GM18870 (cell line): Measurements from ENCODE around the gene UBE3A.
"Not testable (repeated sequence)": the region's sequence is repeated elsewhere in the genome, so short reads cannot be mapped to it uniquely, and the experiment has no call there.

Experiments
- ATAC-seq: cut with Tn5 transposase; IDR thresholded peaks from one replicate; pipeline ENCODE4 v1.9.1; 2021; ENCODE audit warnings: moderate library complexity; ENCODE audit not compliant: unreplicated experiment

UBE3A gene

GRCh38 chr15:25438601-25439368, at the start of gene UBE3A:
Gene UBE3A, minus strand, starts transcription at chr15:25439024. Its CDS starts 29,917 bp downstream, at chr15:25409107.
- peak; percentile 54 for ATAC-seq

GRCh38 chr15:25487226-25487884, 48.5 kb upstream of the UBE3A start:
- no peak for ATAC-seq

DNA sequence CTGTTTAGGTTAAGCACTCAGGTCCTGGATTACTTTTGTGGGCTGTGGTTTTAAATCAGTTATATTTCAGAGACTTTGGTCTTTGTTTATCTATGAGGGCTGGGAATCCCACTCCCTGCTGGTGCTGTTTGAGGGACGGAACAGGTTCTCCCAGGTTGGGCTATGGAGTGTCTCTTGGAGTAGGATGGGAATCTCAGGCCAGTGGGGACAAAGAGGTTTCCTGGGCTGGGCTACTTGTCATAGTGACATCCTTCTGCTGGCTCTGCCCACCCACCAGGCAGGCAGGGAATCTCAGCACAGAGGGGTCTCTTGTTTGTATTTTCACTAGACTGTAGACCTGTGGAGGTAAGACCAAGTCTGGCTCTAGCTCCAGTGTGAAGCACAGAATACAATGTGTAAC, 47.2 kb upstream of the UBE3A start:
- ATAC-seq = no peak

DNA sequence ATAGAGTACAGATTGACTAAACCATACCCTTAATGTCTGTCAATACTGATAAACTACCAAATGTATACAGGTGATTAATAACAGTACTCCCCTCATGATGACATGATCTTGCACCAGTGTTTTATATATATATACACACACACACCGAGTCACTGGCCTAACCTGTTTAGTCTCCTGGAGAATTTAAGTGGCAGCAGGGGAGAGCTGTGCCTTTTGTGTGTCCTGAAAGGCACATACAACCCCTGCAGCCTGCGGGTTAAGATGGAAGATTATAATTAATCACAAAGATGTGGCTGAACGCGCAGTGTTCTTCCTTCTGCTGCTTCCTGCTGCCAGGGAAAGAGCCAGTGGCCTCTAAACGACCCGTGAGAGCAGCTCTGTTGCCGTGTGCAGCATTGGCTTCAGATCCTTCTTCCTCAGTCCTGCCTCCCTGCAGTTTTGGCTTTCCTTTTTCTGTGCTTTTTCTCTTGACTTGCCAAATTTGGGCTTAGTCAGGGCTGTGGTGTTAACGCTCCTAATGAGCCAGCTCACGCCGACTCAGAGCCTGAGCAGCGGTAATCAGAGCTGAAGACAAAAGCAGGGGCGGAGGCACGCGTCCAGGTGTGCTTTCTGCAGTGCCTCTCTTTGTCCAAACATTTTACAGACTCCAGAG, 42.5 kb upstream of the UBE3A start:
- no peak for ATAC-seq

DNA sequence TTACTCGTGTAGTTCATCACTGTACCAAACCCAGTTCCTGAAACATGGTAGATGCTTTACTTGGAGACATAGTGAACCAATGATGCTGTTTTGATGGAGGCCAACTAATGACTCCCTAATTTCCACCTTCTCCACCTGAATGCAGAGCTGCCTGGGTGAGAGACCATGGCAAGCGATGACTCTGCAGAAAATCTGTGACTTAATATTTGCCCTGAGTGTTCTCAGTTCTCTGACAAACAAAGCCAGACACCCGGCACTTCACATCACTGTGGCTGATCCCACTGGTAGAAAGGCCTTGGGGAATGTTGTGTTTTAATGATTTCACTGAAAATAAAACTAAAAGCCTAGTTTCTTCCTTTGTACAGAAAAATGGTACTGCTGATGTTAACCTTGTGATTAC, 39.5 kb upstream of the UBE3A start:
- no peak for ATAC-seq

- no peak for ATAC-seq
These were observed 39.0 kb upstream of the UBE3A start for GRCh38 chr15:25477816-25478215.

GRCh38 chr15:25474251-25474650, 35.4 kb upstream of the UBE3A start:
- no peak for ATAC-seq

- no peak for ATAC-seq
These were observed 31.4 kb upstream of the UBE3A start for GRCh38 chr15:25470230-25470629.

- no peak for ATAC-seq
These were observed 30.6 kb upstream of the UBE3A start for GRCh38 chr15:25469377-25469776.

DNA sequence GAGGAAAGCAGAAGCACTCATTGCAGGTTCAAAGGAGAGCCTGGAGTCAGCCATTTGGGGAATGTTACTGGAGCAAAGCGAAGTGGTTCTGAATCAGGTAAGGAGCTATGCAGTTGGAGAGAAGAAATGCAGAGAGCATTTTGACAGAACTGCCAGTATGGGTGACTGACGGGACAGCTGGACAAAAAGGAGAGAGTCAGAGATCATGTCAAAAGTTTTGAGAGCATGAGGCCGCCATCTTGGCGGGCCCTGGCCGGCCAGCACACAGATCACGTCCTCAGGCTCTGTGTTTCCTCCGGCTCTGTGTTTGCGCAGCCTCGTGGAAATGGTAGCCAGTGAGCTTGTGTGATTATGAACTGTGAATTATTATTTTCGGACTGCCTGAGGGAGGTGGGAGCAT, 29.8 kb upstream of the UBE3A start:
- no peak for ATAC-seq

GRCh38 chr15:25465835-25466234, 27.0 kb upstream of the UBE3A start:
- ATAC-seq = no peak

DNA sequence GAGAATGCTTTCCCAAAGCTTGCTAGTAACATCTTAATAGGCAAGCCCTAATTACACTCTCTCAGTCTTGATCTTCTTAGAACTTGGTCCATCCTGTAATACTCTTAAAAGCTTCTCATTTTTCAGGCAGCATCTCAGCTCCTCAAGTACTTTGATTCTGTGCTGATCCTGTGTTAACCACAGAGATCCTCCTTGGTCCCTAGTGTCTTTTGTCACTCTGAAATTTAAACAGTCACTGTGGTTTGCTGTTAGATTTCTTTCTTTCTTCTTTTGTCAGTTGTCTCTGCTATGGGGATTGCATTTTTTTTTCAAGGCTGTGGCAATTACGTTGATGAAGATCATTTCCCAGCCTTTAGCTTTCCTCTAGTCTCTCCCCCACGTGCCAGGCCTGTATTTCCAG, 26.0 kb upstream of the UBE3A start:
- no peak for ATAC-seq

DNA sequence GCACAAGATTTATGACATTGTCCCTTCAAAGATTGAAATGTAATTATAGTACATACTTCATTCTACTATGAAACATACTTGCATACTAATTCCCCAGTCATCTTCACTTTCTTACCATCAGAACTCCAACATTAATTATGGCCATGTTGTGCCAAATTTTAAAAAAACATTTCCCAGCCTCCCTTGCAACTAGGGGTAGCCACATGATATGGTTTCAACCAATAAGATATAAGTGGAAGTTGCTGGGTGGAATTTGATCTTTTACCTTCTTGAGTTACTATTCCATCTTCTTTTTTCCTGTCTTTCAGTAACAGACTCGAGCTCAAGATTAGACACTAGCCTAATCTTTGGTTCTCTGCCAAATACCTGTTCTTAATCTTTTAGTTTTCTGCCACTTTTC, 25.6 kb upstream of the UBE3A start:
- no peak for ATAC-seq

- no peak for ATAC-seq
These were observed 17.4 kb upstream of the UBE3A start for GRCh38 chr15:25456196-25456595.

GRCh38 chr15:25455226-25455625, 16.4 kb upstream of the UBE3A start:
- ATAC-seq = no peak

DNA sequence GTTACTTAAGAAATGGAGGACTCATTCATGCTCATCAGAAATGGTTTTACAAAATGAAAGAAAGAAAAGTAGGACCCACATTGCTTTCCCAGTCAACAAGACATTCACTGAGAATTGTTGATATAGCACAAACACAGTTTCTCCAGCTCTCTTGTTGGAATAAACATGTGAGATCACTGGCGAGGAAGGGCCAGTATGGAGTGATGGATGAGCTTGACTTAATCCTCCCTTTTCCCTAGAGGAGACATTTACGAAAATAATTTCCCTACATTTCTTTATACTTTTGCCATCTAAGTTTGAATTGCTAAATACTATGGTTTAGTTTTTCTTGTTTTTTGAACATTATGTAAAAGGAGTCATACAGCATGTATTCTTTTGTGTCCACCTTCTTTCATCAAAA, 15.9 kb upstream of the UBE3A start:
- no peak for ATAC-seq

DNA sequence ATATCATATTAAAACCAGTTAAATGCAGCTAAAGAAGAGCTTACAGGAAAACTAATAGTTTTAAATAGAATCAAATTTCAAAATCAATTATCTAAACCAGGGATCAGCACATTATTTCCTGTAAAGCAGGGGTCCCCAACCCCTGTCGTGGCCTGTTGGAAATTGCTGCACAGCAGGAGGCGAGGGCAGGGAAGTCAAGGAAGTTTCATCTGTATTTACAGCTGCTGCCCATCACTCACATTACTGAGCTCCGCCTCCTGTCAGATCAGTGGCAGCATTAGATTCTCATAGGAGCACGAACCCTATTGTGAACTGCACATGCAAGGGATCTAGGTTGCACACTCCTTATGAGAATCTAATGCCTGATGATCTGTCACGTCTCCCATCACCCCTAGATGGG, 14.4 kb upstream of the UBE3A start:
- not testable (repeated sequence) for ATAC-seq

DNA sequence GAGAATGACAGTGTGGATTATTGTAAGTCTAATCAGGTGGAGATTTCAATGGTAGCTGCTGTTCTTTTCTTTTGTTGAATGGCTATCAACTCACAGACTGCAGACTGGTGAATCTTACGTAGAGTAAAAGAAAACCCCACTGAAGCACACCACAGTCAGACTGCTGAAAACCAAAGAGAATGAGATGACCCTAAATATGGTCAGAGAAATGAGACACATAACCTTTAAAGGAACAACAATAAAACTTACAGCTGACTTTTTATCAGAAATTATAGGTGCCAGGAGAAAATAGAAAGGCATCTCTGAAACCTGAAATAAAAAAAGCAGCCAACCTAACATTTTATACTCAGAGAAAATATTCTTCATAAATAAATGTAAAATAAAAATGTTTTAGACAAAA, 12.7 kb upstream of the UBE3A start:
- ATAC-seq = no peak

DNA sequence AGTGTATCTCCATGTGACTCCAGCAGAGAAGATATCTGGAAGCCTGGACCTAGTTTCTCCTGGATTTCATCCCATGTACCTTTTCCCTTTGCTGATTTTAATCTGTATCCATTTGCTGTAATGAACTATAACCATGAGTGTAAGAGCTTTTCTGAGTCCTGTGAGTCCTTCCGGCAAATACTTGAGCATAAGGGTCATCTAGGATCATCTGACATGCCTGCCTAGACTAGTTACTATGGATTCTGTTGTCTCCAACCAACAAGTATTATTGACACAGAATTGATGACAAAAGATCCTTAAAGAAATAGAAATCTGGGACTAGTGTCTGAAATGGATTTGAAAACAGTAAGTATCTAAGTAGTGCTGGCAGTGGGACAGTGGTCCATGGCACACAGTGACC, 11.3 kb upstream of the UBE3A start:
- ATAC-seq = no peak

DNA sequence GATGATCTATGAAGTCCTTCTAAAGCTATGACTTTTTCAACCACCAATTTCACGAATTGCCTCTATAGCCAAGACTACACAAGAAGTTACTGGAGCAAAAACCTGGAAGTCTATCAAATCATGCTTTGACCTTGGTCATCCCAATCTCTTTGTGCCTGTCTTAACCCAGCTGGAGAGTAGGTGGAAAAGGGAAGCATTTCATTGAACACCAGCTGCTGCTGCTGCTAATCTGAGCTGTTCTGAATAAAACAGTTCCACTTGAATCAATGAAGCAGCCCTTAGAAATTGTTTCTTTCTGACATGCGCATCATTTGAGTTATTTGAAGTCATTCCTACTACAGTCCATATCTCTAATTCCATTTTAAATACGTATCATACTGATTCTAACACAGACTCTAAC, 7.3 kb upstream of the UBE3A start:
- no peak for ATAC-seq

GRCh38 chr15:25445412-25445811, 6.6 kb upstream of the UBE3A start:
- no peak for ATAC-seq

DNA sequence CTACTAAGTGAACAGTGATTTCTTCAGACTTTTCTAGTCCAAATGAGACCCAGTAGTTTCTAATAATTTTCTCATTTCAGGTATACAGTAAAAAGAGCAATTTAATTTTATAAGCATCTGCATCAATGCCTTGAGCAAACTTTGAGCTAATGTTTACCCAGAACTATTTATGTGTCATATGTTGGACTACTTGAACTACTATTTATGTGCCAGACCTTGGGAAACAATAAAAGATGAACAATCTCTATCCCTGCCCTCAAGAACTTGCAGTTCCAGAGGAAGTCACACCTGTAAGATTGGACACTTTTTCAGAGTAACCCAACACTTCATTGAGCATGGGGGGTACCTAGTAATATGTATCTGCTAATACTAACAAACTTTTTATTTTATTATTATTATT, 2.3 kb upstream of the UBE3A start:
- ATAC-seq = no peak
